ENCODE results near the gene IRS2. TPM values are rescaled to one million over a fixed set of nuclear protein-coding genes. Genes with fewer than 3 reads are reported as not detected.

Gene IRS2
- total and polyA plus RNA-seq, 2 donors (not counting 3 experiments of a cell fraction or from before 2014, with no cell fraction given) = 1.6 to 4.4 TPM

DNA sequence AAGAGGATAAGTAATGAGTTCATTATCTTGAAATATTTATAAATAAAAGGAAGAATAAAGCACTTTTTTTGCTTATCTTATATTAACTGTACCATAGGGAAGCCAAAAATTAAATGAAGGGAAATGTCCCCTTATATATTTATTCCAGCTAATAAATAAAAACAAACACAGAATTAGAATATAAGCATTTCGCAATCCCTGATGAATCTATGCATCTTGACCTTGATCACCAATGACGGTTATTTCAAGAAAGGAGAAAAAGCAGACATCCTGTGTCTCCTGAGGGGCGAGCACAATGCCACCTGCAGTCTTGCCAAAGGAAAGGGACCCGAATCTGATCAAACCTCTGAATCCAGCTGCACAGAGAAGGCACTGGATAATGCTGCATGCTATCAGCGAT is 29.3 kb upstream of the IRS2 start:
- POLR2A ChIA-PET = no interaction called here
- Histone ChIP-seq H3K9me1 (replicated peaks; ENCODE audit: control insufficient read depth, extremely low read depth, insufficient read depth, low read length) (no peaks in the 10 kb centered on the region), H3K27me3 (ENCODE audit: control insufficient read depth in 2 of 2, insufficient read depth in 2 of 2, low read length in 2 of 2) (no peaks in the 10 kb centered on the region), H3K27ac (ENCODE audit: insufficient read depth, low read depth, low read length) (no peak overlapping the region), H3K9me3 (replicated peaks; ENCODE audit: control insufficient read depth, insufficient read depth, low read length) (no peaks in the 10 kb centered on the region), H3K79me2 (ENCODE audit: control insufficient read depth, insufficient read depth, low read length) (no peaks in the 10 kb centered on the region), H2AFZ (ENCODE audit: low read depth, low read length) (no peak overlapping the region), H3K36me3 (ENCODE audit: control insufficient read depth in 2 of 2, extremely low read depth in 1 of 2, insufficient read depth in 2 of 2, low read length in 2 of 2) (no peaks in the 10 kb centered on the region), H4K20me1 (replicated peaks; ENCODE audit: control insufficient read depth, extremely low read depth, insufficient read depth, low read length) (no peaks in the 10 kb centered on the region), H3K4me1 (ENCODE audit: control insufficient read depth, extremely low read depth, insufficient read depth, low read length) (no peaks in the 10 kb centered on the region), H3K9ac (replicated peaks; ENCODE audit: extremely low read depth, insufficient read depth, low read length) (no peak overlapping the region), H3K4me3 (replicated peaks in 1 of 3; ENCODE audit: insufficient read depth in 1 of 3, low read depth in 1 of 3, low read length in 3 of 3) (no peak overlapping the region), H3K4me2 (ENCODE audit: insufficient read depth, low read length) (no peak overlapping the region)
- DNase-seq (ENCODE audit: low read depth, low spot score) = no peak
- dilution Hi-C loops (cut with MboI; ENCODE audit: extremely low pct_ligation_motif_present, low sequenced_read_pairs) (no loop called here), intact Hi-C loops (cut with micrococcal nuclease) (no loop called here)
- TF ChIP-seq EZH2 (IDR thresholded peaks at IDR 0.05; ENCODE audit: borderline replicate concordance, low read depth, low read length, severe bottlenecking) (no peak), JUN (IDR thresholded peaks at IDR 0.05; ENCODE audit: borderline replicate concordance, insufficient read depth, insufficient read length, low read depth) (no peak), MYC (IDR thresholded peaks at IDR 0.05; ENCODE audit: low read depth, low read length) (no peak), FOS (IDR thresholded peaks at IDR 0.05; ENCODE audit: borderline replicate concordance, insufficient read depth, low read length) (no peak), GATA2 (IDR thresholded peaks at IDR 0.05; ENCODE audit: insufficient read depth, insufficient read length, low read depth, low read length) (no peak), POLR2AphosphoS5 (IDR thresholded peaks at IDR 0.05; ENCODE audit: insufficient read depth, low read depth, low read length) (no peak), POLR2A (IDR thresholded peaks at IDR 0.05; ENCODE audit: low read depth, low read length) (no peak)
- TF ChIP-seq, protein P1, sequence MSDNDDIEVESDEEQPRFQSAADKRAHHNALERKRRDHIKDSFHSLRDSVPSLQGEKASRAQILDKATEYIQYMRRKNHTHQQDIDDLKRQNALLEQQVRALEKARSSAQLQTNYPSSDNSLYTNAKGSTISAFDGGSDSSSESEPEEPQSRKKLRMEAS (IDR thresholded peaks at IDR 0.05; ENCODE audit: insufficient read depth, insufficient read length) = no peak
- TF ChIP-seq, protein P2, sequence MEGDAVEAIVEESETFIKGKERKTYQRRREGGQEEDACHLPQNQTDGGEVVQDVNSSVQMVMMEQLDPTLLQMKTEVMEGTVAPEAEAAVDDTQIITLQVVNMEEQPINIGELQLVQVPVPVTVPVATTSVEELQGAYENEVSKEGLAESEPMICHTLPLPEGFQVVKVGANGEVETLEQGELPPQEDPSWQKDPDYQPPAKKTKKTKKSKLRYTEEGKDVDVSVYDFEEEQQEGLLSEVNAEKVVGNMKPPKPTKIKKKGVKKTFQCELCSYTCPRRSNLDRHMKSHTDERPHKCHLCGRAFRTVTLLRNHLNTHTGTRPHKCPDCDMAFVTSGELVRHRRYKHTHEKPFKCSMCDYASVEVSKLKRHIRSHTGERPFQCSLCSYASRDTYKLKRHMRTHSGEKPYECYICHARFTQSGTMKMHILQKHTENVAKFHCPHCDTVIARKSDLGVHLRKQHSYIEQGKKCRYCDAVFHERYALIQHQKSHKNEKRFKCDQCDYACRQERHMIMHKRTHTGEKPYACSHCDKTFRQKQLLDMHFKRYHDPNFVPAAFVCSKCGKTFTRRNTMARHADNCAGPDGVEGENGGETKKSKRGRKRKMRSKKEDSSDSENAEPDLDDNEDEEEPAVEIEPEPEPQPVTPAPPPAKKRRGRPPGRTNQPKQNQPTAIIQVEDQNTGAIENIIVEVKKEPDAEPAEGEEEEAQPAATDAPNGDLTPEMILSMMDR (IDR thresholded peaks at IDR 0.05; ENCODE audit: extremely low read depth in 1 of 2, insufficient read depth in 1 of 2, low read depth in 1 of 2, low read length in 2 of 2) = no peak
- BruUV-seq (replicated peaks) = no TSS peak
- CTCF ChIA-PET = no interaction called here
- FAIRE-seq = no peak
